ENCODE measurements around the gene RRH.

Gene RRH

GRCh38 chr4:109803924-109804571 lies 23.7 kb upstream of the RRH start:
- H2BK120ac ChIP-seq (ENCODE audit: low read depth, low read length), result no peak overlapping the region
- H2AK5ac ChIP-seq (ENCODE audit: low read depth, low read length), result no peak overlapping the region
- H4K91ac ChIP-seq (ENCODE audit: low read depth, low read length, poor library complexity), result no peak overlapping the region
- H3K9me3 ChIP-seq (replicated peaks in 1 of 2; ENCODE audit: control insufficient read depth in 2 of 2, insufficient read depth in 1 of 2, low read depth in 1 of 2, low read length in 2 of 2), result peaks cover 0 to 2% of the 10 kb centered on the region in 2 donors
- no peaks in the 10 kb centered on the region for H3K36me3 ChIP-seq (replicated peaks in 1 of 2; ENCODE audit: control insufficient read depth in 2 of 2, insufficient read depth in 2 of 2, low read length in 2 of 2)
- no peak overlapping the region for H3K23ac ChIP-seq (ENCODE audit: low read depth, low read length, poor library complexity)
- no peak overlapping the region for H3K27ac ChIP-seq (replicated peaks; ENCODE audit: low read length)
- no peak overlapping the region for H3K18ac ChIP-seq (ENCODE audit: low read length)
- peaks cover 0 to 3% (median 0%) of the 10 kb centered on the region in 3 experiments for H3K27me3 ChIP-seq (ENCODE audit: control insufficient read depth in 3 of 3, insufficient read depth in 3 of 3, low read depth in 1 of 3, low read length in 3 of 3)
- no peak overlapping the region for H2BK15ac ChIP-seq (ENCODE audit: low read length)
- H3K14ac ChIP-seq (ENCODE audit: low read length), result no peak overlapping the region
- H2AFZ ChIP-seq (ENCODE audit: low read length), result no peak overlapping the region
- H3K4ac ChIP-seq (ENCODE audit: low read length), result no peak overlapping the region
- H4K8ac ChIP-seq (ENCODE audit: low read depth, low read length), result no peak overlapping the region
- no peak overlapping the region for H2BK12ac ChIP-seq (ENCODE audit: low read length)
- no peak overlapping the region for H3K4me2 ChIP-seq (ENCODE audit: insufficient read depth, low read length, poor library complexity, severe bottlenecking)
- H3K4me3 ChIP-seq (ENCODE audit: low read length in 2 of 2), result no peak overlapping the region
- H2BK5ac ChIP-seq (ENCODE audit: low read length), result no peak overlapping the region
- peak; percentile 45 for DNase-seq (ENCODE audit: low spot score)
- H3K79me1 ChIP-seq (ENCODE audit: low read depth, low read length), result no peaks in the 10 kb centered on the region
- WGBS, 2 donors (ENCODE audit: extremely low coverage in 2 of 2, insufficient read length in 2 of 2, insufficient replicate concordance in 1 of 2), result no CpG with 5 or more reads among the region's 4 CpGs
- no peak overlapping the region for H3K9ac ChIP-seq (ENCODE audit: low read depth, low read length, poor library complexity)
- H3K4me1 ChIP-seq (ENCODE audit: control insufficient read depth in 2 of 2, insufficient read depth in 1 of 2, low read depth in 1 of 2, low read length in 2 of 2), result no peaks in the 10 kb centered on the region

- Histone ChIP-seq H2BK12ac (ENCODE audit: low read length) (no peak overlapping the region), H3K4me3 (ENCODE audit: low read length in 2 of 2) (no peak overlapping the region), H3K14ac (ENCODE audit: low read length) (no peak overlapping the region), H2AK5ac (ENCODE audit: low read depth, low read length) (no peak overlapping the region), H2BK15ac (ENCODE audit: low read length) (no peak overlapping the region), H2BK120ac (ENCODE audit: low read depth, low read length) (no peak overlapping the region), H3K79me1 (ENCODE audit: low read depth, low read length) (no peaks in the 10 kb centered on the region), H2AFZ (ENCODE audit: low read length) (no peak overlapping the region), H3K4ac (ENCODE audit: low read length) (no peak overlapping the region), H2BK5ac (ENCODE audit: low read length) (no peak overlapping the region), H4K8ac (ENCODE audit: low read depth, low read length) (no peak overlapping the region), H3K4me1 (ENCODE audit: control insufficient read depth in 2 of 2, insufficient read depth in 1 of 2, low read depth in 1 of 2, low read length in 2 of 2) (peaks cover 0 to 5% of the 10 kb centered on the region in 2 donors), H3K36me3 (replicated peaks in 1 of 2; ENCODE audit: control insufficient read depth in 2 of 2, insufficient read depth in 2 of 2, low read length in 2 of 2) (no peaks in the 10 kb centered on the region), H3K4me2 (ENCODE audit: insufficient read depth, low read length, poor library complexity, severe bottlenecking) (no peak overlapping the region), H3K18ac (ENCODE audit: low read length) (no peak overlapping the region), H3K27me3 (ENCODE audit: control insufficient read depth in 3 of 3, insufficient read depth in 3 of 3, low read depth in 1 of 3, low read length in 3 of 3) (no peaks in the 10 kb centered on the region), H3K9ac (ENCODE audit: low read depth, low read length, poor library complexity) (no peak overlapping the region), H3K27ac (replicated peaks; ENCODE audit: low read length) (no peak overlapping the region), H4K91ac (ENCODE audit: low read depth, low read length, poor library complexity) (no peak overlapping the region), H3K23ac (ENCODE audit: low read depth, low read length, poor library complexity) (no peak overlapping the region), H3K9me3 (replicated peaks in 1 of 2; ENCODE audit: control insufficient read depth in 2 of 2, insufficient read depth in 1 of 2, low read depth in 1 of 2, low read length in 2 of 2) (peaks cover 0 to 2% of the 10 kb centered on the region in 2 donors)
- no peak for DNase-seq (ENCODE audit: low spot score)
- WGBS, 2 donors (ENCODE audit: extremely low coverage in 2 of 2, insufficient read length in 2 of 2, insufficient replicate concordance in 1 of 2), result no CpG with 5 or more reads among the region's 2 CpGs
Measured at GRCh38 chr4:109809655-109810054, 18.1 kb upstream of the RRH start.

- no CpG with 5 or more reads among the region's 11 CpGs for WGBS, 2 donors (ENCODE audit: extremely low coverage in 2 of 2, insufficient read length in 2 of 2, insufficient replicate concordance in 1 of 2)
- no peaks in the 10 kb centered on the region for H3K27me3 ChIP-seq (ENCODE audit: control insufficient read depth in 3 of 3, insufficient read depth in 3 of 3, low read depth in 1 of 3, low read length in 3 of 3)
Measured at GRCh38 chr4:109810552-109811387, 17.0 kb upstream of the RRH start.

GRCh38 chr4:109811707-109812106 lies 16.1 kb upstream of the RRH start:
- Histone ChIP-seq H3K4ac (ENCODE audit: low read length) (no peak overlapping the region), H3K23ac (ENCODE audit: low read depth, low read length, poor library complexity) (no peak overlapping the region), H3K9me3 (replicated peaks in 1 of 2; ENCODE audit: control insufficient read depth in 2 of 2, insufficient read depth in 1 of 2, low read depth in 1 of 2, low read length in 2 of 2) (peaks cover 0 to 2% of the 10 kb centered on the region in 2 donors), H2BK12ac (ENCODE audit: low read length) (no peak overlapping the region), H2BK5ac (ENCODE audit: low read length) (no peak overlapping the region), H3K18ac (ENCODE audit: low read length) (no peak overlapping the region), H3K9ac (ENCODE audit: low read depth, low read length, poor library complexity) (no peak overlapping the region), H3K4me2 (ENCODE audit: insufficient read depth, low read length, poor library complexity, severe bottlenecking) (no peak overlapping the region), H3K14ac (ENCODE audit: low read length) (no peak overlapping the region), H2AK5ac (ENCODE audit: low read depth, low read length) (no peak overlapping the region), H3K79me1 (ENCODE audit: low read depth, low read length) (peaks cover 4% of the 10 kb centered on the region), H4K91ac (ENCODE audit: low read depth, low read length, poor library complexity) (no peak overlapping the region), H3K36me3 (replicated peaks in 1 of 2; ENCODE audit: control insufficient read depth in 2 of 2, insufficient read depth in 2 of 2, low read length in 2 of 2) (no peaks in the 10 kb centered on the region), H2BK120ac (ENCODE audit: low read depth, low read length) (no peak overlapping the region), H4K8ac (ENCODE audit: low read depth, low read length) (no peak overlapping the region), H3K27me3 (ENCODE audit: control insufficient read depth in 3 of 3, insufficient read depth in 3 of 3, low read depth in 1 of 3, low read length in 3 of 3) (no peaks in the 10 kb centered on the region), H2BK15ac (ENCODE audit: low read length) (no peak overlapping the region), H3K4me1 (ENCODE audit: control insufficient read depth in 2 of 2, insufficient read depth in 1 of 2, low read depth in 1 of 2, low read length in 2 of 2) (peaks cover 1 to 7% of the 10 kb centered on the region in 2 donors), H2AFZ (ENCODE audit: low read length) (no peak overlapping the region), H3K4me3 (ENCODE audit: low read length in 2 of 2) (no peak overlapping the region), H3K27ac (replicated peaks; ENCODE audit: low read length) (no peak overlapping the region)
- WGBS, 2 donors (ENCODE audit: extremely low coverage in 2 of 2, insufficient read length in 2 of 2, insufficient replicate concordance in 1 of 2), result no CpG with 5 or more reads among the region's 3 CpGs
- DNase-seq (ENCODE audit: low spot score), result no peak

More at GRCh38 chr4:109810552-109811387, 17.0 kb upstream of the RRH start:
- Histone ChIP-seq H2BK15ac (ENCODE audit: low read length) (no peak overlapping the region), H3K18ac (ENCODE audit: low read length) (no peak overlapping the region), H3K14ac (ENCODE audit: low read length) (no peak overlapping the region), H3K4me2 (ENCODE audit: insufficient read depth, low read length, poor library complexity, severe bottlenecking) (no peak overlapping the region), H2AK5ac (ENCODE audit: low read depth, low read length) (no peak overlapping the region), H4K91ac (ENCODE audit: low read depth, low read length, poor library complexity) (no peak overlapping the region), H3K9me3 (replicated peaks in 1 of 2; ENCODE audit: control insufficient read depth in 2 of 2, insufficient read depth in 1 of 2, low read depth in 1 of 2, low read length in 2 of 2) (peaks cover 0 to 2% of the 10 kb centered on the region in 2 donors), H3K4ac (ENCODE audit: low read length) (no peak overlapping the region), H3K79me1 (ENCODE audit: low read depth, low read length) (peaks cover 1% of the 10 kb centered on the region), H2AFZ (ENCODE audit: low read length) (no peak overlapping the region), H2BK12ac (ENCODE audit: low read length) (no peak overlapping the region), H3K4me3 (ENCODE audit: low read length in 2 of 2) (no peak overlapping the region), H3K27ac (replicated peaks; ENCODE audit: low read length) (no peak overlapping the region), H3K23ac (ENCODE audit: low read depth, low read length, poor library complexity) (no peak overlapping the region), H2BK120ac (ENCODE audit: low read depth, low read length) (no peak overlapping the region), H2BK5ac (ENCODE audit: low read length) (no peak overlapping the region), H3K4me1 (ENCODE audit: control insufficient read depth in 2 of 2, insufficient read depth in 1 of 2, low read depth in 1 of 2, low read length in 2 of 2) (peaks cover 0 to 5% of the 10 kb centered on the region in 2 donors), H4K8ac (ENCODE audit: low read depth, low read length) (no peak overlapping the region), H3K36me3 (replicated peaks in 1 of 2; ENCODE audit: control insufficient read depth in 2 of 2, insufficient read depth in 2 of 2, low read length in 2 of 2) (no peaks in the 10 kb centered on the region), H3K9ac (ENCODE audit: low read depth, low read length, poor library complexity) (no peak overlapping the region)
- DNase-seq (ENCODE audit: low spot score), result no peak

Measured in neuronal stem cell (in vitro differentiated cells).